Non-pigmented ciliary epithelial cell (primary cell): ENCODE results near the gene CRYBG2.
"Not testable (repeated sequence)": the region's sequence is repeated elsewhere in the genome, so short reads cannot be mapped to it uniquely, and the experiment has no call there.

Experiments used
- DNase-seq: peaks from one replicate; pipeline ENCODE4 v3.0.0-alpha.2; 2010; ENCODE audit warnings: low read depth

CRYBG2 gene

DNA sequence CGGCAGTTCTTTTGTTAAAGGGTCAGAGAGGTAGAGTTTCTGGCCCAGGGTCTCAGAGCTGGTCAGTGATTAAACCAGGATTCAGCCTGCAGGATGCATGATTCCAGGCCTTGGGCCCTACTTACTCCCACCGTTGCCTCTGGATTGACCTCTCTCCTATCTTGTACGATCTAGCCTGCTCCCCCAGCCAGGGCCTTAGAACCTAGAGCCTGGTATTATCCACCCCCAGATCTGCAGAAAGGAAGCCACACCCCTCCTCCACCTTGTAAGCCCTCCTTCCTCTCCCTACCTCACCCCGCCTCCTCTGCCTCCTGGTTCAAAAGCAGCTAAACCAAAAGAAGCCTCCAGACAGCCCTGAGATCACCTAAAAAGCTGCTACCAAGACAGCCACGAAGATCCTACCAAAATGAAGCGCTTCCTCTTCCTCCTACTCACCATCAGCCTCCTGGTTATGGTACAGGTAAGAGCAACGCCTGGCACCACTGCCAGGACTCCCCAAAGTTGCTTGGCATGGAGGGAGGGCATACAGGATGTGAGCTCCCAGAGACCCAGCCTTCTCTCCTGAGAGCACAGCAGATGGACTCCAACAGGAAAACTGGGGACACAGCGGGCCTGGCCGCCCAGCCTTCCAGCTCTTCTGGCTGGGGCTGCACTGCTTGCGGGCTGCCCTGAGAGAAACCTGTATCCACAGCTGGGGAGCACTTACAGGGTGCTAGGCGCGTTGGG, 36.2 kb downstream of the CRYBG2 start, which contains the start of gene CD52:
CD52 (plus strand) TSS at position 347 of the 726 bp plus-strand sequence; CDS start at position 407, 60 bp downstream.
- no peak for DNase-seq

DNA sequence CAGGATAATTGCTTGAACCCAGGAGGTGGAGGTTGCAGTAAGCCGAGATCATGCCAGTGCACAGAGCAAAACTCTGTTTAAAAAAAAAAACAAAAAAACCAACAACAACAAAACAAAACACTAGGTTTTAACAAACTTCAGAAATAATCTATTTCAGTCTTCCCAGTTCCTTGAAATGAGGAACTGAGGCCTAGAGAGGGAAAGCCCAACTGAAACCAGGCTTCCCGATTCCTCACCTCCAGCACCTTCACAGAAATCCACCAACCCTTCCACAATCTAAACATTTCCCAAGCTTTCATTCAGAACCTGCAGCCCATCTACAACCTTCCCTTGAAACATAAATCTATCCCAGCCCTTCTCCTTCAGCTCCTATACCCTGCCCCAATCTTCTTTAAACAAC, 36.8 kb downstream of the CRYBG2 start:
- DNase-seq: no peak

DNA sequence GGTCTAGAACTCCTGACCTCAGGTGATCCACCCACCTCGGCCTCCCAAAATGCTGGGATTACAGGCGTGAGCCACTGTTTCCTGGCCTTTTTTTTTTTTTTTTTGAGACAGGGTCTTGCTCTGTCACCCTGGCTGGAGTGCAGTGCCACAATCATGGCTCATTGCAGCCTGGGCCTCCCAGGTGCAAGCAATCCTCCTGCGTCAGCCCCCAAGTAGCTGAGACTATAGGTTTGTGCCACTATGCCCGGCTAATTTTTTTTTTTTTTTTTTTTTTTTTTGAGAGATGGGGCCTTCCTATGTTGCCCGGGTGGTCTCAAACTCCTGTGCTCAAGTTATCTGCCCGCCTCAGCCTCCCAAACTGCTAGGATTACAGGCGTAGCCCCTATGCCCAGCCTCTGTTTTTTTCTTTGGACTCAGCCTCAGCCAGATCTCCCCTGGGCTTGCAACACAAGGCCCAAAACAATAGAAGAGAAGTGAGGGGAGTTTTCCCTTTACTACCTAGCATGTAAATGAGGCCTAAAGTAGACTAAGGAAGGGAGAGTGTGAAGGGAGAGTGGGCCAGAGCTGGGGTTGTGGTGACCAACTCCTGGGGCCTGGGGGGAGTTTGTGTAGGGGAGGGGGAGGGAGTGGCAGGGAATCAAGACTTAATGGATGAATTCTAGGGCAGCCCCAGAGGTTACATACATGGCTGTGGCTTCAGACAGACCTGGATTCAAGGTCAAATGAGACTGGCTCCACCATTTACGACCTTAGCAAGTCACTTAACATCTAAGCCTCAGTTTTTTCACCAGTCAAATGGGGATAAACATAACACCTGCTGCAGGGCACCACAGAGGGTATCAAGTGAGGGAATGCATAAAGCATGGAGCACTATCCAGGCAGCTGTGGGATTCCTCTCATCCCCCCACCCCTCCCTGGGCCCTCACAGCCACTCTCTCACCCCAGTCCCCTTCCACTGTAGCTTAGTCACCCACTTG, 37.8 kb downstream of the CRYBG2 start:
- no peak for DNase-seq

DNA sequence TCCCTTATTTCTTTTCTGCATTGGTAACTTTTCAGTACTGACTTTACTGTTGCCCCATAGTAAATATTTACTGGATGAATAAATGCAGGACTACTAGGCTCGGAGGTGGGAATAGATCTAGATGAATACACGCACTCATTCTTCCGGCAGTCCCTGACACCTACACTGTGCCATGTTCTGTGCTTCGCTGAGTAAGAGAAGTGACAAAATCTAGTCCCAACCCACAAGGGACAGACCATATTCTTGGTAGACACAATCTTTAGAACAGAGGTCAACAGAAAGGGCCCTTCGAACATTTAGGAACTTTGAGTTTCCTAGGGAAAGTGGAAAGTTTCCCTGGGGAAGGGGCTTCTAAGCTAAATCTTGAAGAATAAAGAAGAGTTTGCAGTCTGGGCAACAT, 39.4 kb downstream of the CRYBG2 start:
- no peak for DNase-seq

DNA sequence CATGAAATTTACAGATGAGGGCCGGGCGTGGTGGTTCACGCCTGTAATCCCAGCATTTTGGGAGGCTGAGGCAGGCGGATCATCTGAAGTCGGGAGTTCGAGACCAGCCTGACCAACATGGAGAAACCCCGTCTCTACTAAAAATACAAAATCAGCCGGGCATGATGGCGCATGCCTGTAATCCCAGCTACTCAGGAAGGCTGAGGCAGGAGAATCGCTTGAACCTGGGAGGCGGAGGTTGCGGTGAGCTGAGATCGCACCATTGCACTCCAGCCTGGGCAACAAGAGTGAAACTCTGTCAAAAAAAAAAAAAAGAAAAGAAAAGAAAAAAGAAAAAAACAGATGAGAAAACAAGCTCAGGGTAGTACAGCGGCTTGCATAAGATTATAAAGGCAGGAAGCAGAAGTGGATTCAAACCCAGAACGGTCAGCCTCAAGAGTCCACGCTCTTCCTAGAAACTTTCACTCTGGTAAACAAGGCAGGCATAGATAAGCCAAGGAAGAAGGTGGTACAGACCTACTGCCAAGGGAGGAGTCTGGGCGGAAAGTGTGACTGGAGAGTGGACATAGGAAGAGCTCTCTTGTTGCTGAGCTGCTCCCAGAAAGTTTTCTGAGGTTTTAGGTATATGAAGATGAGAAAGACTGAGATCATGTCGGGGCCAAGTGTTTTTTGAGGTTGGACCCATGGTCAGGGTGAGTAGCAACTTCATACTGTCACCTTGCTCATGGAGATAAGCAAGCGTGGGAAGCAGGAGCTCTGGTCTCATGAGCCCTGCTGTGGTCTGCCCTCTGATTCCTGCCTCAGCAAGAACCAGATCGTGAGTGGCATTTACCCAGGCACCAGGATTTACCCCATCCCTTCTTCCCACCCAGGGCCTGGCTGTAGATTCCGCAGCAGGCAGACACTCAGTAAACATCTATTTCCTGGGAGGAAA, 45.7 kb downstream of the CRYBG2 start:
- not testable (repeated sequence) for DNase-seq

DNA sequence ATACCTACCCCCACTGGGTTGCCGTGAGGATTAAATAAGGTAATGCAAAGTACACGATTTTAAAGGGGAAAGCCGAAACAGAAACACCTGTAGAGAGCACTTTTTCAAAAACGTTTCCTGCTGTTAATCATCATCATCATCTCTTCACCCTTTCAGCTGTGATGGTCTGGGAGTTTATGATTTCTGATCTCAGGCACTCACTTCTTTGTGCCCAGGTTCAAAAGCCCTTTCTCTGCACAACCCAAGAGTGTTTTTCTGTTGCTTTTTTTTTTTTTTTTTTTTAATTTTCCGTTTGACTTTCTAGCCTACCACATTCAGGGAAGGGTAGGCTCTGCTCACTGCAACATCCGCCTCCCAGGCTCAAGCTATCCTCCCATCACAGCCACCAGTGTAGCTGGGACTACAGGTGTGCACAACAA, 46.6 kb downstream of the CRYBG2 start:
- no peak for DNase-seq

DNA sequence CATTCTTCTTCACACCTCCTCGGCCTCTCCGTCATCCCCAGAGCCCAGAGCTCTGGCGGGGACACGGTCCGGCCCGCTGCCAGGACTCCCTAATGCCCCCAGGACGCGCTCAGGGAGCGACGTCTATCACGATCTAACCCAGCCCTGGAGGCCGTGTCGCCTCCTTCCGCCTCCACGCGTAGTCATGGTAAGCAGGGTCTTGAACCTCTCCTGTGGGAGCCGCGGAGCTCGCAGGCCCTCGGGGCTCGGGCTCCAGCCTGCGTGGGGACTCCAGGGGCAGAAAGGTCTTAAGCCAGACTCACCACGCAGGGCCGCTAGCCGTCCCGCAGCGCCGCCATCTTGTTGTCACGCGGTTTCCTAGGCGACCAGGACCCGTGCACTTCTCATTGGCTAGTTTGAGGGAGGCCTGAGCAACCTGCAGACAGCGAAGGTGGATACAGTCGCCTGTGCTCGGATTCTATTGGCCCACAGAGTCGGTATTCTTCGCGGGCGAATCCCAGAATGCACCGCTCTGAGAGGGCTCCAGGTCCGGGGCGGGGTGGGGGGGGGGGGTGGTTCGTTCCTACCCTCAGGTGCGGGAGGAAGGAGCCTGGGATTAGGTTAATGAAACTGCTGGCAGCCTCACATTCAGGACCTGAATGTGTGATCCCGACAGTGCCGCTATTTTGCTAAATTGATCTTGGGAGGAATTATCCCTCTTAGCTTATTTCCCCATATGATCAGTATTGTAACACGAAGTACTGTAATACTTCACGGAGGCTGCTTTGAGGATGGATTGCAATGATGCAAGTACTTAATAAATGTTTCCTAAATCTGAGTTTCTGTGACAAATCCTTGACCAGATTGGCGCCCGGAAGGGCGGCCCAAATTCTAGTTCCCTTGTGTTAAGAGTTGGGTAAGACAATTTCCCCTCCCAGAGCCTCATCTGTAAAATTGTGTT, 47.4 kb downstream of the CRYBG2 start, which contains the start of gene UBXN11:
UBXN11 (minus strand) TSS at position 347 of the 940 bp plus-strand sequence. CDS start 3,753 bp downstream, outside the sequence.
- DNase-seq: peak; percentile 86

DNA sequence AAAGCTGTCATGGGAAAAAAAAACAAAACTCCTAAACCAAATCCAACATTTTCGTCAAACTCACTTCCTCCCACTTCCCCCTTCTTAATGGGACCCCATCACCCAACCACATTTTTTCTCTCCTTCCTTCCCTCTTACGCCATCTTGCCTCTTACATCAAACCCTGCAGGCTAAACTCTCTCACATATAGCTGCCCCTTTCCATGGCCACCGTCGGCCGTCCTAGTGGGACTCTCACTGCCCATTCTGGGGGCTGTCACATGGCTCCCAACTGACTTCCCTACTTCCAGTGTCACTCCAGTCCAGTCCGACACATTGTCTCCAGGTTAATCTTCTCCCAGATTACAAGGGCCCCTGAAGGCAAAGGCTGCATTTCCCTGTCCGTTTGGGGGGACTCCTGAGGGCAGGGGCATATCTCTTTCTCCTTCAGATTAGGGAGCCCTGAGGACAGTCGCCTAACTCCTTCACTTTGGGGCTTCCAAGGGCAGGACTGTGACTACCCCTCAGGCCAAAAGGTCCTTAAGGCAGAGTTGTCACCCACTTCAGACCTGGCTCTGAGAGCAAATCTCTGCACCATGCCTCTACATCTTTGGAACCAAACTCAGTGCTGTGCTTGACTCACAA, 48.2 kb downstream of the CRYBG2 start:
- DNase-seq: no peak

DNA sequence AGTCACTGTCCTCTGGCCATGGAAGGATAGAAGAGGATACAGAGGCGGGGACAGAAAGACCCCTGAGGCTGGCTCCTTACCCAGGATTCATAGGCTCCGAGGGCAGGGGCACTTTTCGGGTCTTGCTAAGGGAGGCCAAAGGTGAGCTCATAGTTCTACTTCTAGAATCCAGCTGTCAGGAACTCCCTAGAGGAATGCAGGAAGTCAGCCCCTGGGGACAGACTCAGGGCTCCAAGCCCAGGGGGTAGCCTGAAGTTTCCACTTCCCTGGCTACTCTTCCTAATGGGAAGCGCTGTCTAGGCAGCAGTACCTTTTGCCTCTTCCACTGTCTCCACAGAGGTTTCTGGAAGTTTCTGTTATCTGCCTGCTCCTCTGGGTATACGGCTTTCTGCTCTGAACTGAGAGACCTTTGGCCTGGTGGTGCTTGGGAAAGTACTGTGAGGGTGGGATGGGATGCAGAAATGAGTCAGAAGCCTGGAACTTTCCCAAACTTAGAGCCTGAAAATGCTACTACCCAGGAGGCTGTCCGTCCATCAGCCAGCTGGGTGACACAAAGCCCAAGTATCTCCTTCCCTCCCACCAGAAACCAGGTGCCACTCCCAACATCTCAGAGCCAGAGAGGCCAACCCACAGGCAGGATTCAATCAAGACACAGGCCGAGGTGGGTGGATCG, 51.1 kb downstream of the CRYBG2 start:
- DNase-seq: no peak

DNA sequence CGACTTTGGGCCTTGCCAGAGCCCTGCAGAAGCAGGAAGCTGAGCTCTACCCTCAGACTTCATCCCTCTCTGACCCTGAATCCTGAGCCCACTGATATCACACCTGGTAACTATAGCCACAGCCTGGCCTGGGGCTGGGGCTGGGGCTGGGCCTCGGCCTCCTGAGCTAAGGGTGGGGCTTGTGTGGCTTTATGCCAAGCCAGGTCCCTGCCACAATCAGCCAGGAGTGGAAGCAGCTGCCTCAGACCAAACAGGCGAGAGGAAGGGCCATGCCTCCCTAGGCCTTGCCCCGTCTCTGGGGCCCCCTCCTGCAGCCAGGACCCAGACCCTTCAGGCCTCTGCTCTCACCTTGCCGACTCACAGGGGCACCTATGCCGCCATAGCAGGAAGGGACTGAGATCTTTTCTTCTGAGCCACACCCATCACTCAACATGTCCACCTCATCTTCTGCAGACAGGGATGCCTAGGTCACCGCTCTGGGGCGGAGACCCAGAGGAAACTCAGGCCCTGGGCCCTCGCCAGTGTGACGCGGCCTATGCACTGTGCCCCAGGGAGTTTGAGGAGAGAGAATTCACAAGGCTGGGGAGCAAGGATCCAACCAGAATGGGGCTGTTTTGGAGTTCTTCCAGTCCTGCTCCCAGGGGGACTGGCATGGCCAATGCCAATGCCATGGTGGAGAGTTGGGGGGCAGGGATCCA, 53.2 kb downstream of the CRYBG2 start:
- DNase-seq: no peak

DNA sequence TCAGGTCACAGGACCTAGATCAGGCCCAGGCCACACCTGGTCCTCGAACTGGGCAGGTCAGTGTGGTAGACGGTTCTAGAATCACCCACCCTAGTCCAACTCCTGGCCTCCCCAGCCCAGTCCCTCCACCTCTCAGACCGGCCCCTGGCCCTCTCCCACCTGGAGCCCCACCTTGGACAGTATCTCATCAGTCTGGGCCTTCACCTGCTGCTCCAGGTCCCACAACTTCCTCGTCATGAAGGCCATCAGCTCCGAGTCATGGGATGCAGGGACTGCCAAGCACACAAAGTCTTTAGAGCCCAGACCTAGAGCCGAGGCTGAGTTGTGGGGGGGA, 56.2 kb downstream of the CRYBG2 start:
- no peak for DNase-seq

DNA sequence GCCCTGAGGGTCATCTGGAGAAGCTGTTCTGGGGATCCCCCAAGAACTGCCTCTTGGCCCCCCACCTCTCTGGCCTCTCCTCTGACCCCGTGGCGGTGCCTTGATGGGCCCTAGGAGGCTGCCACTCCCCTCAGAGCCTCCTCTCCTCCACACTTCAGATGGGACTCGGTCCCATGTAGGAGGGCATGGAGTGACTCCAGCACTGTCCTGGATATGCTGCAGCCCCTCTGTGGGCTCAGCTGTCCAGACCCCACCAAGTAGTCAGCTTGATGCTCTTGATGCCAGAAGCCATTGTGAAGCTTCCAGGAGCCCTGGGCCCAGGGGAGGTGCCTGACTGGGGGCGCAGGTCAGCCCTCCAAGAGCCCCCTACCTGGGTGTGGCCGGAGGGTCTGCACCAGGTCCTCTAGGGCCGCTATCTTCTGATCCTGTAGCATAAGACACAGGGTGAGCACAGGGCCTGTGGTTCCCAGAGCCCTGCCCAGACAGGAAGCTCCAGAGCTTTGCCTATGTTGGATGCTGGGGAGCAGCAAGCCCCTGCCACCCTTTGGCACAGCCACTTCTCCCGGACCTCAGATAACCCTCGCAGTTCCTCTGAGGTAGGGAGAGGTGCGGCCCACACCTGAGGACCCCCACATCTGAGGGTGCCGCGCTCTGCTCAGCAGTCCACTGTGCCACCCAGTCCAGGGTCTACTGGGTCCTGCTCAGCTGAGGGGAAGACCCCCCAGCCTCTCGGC, 56.7 kb downstream of the CRYBG2 start:
- no peak for DNase-seq

DNA sequence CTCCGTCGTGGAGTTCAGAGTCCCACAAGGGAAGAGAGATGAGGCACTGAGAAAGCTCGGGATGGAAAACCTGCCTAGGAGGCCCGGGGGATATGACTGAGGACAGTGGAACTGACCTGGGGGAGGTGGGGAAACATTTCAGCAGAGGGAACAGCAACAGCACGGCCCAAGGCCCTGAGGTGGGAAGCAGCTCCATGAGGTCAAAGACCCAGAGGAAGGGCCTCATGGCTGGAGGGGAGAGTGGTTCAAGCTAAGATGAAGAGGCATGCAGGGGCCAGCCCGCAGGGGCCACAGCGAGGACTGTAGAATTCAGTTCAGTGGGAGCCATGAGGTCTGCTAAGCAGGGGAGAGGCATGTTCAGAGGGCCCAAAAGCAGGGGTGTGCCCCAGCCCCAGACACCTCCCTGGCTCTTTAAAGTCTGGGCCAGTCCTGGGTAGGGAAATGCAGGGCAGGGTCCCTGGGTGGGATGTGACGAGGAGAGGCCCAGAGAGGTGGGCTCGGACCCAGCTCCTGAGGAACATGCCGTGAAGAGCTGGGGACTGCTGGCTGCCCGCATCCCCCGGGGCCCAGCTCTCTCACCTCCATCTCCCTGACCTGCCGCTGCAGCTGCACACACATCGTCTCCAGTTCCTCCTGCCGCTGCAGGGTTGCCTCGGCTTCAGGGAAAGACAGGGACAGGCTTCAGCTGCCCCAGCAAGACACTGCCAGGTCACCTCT, 57.4 kb downstream of the CRYBG2 start:
- DNase-seq: no peak

DNA sequence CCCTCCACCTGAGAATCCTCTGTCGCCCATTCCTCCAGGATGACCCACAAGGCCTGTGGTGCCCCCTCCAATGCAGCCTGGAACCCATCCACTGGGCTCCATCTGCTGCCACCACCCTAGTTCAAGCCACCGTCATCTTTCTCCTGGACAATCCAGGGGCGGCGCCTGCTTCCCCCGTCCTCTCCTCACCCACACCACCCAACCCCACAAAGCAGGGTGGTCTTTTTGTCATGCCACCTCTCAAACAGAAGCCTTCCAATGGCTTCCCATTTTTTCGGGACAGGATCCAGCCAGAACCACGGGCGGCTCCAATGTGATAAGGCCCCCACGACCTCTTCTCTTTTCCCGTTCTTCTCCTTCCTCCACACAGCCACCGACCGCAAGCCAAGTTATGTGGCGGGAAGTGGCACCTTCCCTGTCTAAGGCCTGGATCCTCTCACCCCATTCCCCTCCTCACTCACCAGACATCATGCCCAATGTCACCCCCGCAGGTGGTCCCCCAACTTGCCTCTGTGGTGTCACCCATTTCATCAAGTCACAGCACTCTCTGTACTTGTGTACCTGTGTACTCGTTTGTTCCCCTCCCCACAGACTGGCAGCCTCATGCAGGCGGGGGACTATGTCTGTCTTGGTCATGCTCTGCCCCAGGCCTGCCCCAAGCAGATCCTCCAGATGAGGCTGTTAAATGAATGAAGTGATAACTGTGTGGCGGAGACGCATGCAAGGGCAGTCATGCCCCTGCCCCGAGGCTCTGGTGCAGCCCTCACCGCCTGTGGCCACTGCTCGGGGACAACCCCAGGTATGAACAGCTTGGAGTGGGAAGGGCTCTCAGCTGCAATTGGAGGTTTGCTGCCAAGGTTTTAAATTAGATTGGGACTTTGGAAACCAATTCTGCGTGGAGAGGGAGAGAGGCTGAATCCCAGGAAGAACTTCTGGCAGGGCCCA, 58.5 kb downstream of the CRYBG2 start:
- no peak for DNase-seq

DNA sequence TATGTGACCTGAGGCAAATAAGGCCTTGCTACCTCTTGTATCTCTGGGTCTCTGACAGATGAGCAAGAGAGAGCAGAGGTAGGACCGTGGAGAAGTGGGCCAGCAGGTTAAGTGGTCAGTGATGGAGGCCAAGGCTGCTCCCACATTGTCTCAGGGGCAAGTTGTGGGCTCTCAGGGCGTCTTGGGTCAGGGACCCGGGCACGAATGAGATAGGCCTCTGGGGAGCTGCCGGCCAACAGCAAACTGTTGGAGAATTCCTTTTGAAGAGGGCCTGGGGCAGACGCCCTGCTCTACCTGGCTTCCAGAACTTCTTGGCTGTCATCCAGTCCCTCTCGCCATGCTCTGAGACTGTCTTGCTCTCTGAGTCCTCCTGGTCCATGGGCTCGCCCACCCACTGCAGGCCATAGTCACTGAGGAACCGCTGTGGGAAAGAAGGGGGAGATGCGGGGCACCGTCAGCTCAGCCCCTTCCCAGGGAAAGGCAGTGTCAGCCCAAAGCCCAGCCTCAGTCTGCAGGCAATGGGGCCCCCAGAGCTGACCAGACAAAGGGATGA, 59.9 kb downstream of the CRYBG2 start:
- DNase-seq: no peak

DNA sequence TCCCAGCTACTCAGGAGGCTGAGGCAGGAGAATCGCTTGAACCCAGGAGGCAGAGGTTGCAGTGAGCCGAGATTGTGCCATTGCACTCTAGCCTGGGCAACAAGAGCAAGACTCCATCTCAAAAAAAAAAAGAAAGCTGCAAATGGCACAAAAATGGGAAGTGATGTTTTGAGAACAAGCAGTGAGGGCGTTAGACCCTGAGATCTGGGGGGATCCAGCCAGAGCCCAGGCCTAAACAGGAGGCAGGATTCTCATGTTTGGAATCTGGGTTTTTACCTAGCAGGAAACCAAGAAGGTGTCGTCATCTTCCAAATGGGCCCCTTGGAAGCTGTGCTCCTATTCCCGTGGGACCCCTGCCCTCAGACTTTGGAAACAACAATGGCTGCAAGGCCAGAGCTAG, 61.2 kb downstream of the CRYBG2 start:
- DNase-seq: not testable (repeated sequence)
